H9 (cell line): ENCODE results near the gene ZHX3. TPM values are rescaled to one million over a fixed set of nuclear protein-coding genes. Genes with fewer than 3 reads are reported as not detected.

Source experiments
- DNase-seq: peaks from one replicate; pipeline ENCODE4 v3.0.0-alpha.2; 2017
- H2AFZ ChIP-seq: one replicate; pipeline ENCODE4 v1.6.1; 2013; ENCODE audit warnings: mild to moderate bottlenecking, low read length, control low read depth, moderate library complexity
- H2AK5ac ChIP-seq: 2 replicates; pipeline ENCODE4 v1.6.1; 2013; ENCODE audit warnings: low read length, control low read depth, mixed read lengths; ENCODE audit not compliant: insufficient read length
- H2BK120ac ChIP-seq: one replicate; pipeline ENCODE4 v1.6.1; 2013; ENCODE audit warnings: low read depth, mild to moderate bottlenecking, low read length, control low read depth, inconsistent platforms; ENCODE audit not compliant: poor library complexity, severe bottlenecking
- H2BK12ac ChIP-seq: 2 replicates; pipeline ENCODE4 v1.6.1; 2013; ENCODE audit warnings: low read length, control low read depth, mixed read lengths, low read depth; ENCODE audit not compliant: insufficient read length
- H2BK15ac ChIP-seq: 2 replicates; pipeline ENCODE4 v1.6.1; 2013; ENCODE audit warnings: low read depth, low read length, control low read depth
- H2BK20ac ChIP-seq: one replicate; pipeline ENCODE4 v1.6.1; 2013; ENCODE audit warnings: low read depth, mild to moderate bottlenecking, low read length, control low read depth, inconsistent platforms; ENCODE audit not compliant: poor library complexity, severe bottlenecking
- H2BK5ac ChIP-seq: 2 replicates; pipeline ENCODE4 v1.6.1; 2013; ENCODE audit warnings: low read length, control low read depth, mixed read lengths; ENCODE audit not compliant: insufficient read length
- H3K14ac ChIP-seq: 2 replicates; pipeline ENCODE4 v1.6.1; 2013; ENCODE audit warnings: low read length, control low read depth; ENCODE audit not compliant: insufficient read depth
- H3K18ac ChIP-seq: 2 replicates; pipeline ENCODE4 v1.6.1; 2013; ENCODE audit warnings: low read depth, mild to moderate bottlenecking, mixed read lengths, low read length, control low read depth; ENCODE audit not compliant: insufficient read length
- H3K23ac ChIP-seq: 2 replicates; pipeline ENCODE4 v1.6.1; 2013; ENCODE audit warnings: low read length, control low read depth, mixed read lengths, low read depth; ENCODE audit not compliant: insufficient read length
- H3K23me2 ChIP-seq: 2 replicates; pipeline ENCODE4 v1.6.1; 2013; ENCODE audit warnings: low read depth, mild to moderate bottlenecking, mixed read lengths, low read length, control low read depth; ENCODE audit not compliant: insufficient read length, poor library complexity, severe bottlenecking
- H3K27ac ChIP-seq: 2 replicates; pipeline ENCODE4 v1.5.1; 2013; ENCODE audit warnings: low read length, control low read depth, mixed read lengths, low read depth; ENCODE audit not compliant: insufficient read length
- H3K27me3 ChIP-seq: 2 replicates; pipeline ENCODE4 v1.6.1; 2013; ENCODE audit warnings: low read length, control low read depth, inconsistent platforms; ENCODE audit not compliant: insufficient read depth
- H3K4ac ChIP-seq: 2 replicates; pipeline ENCODE4 v1.6.1; 2013; ENCODE audit warnings: low read depth, mild to moderate bottlenecking, control low read depth, inconsistent platforms, low read length, moderate library complexity
- H3K4me1 ChIP-seq: 2 replicates; pipeline ENCODE4 v1.6.1; 2013; ENCODE audit warnings: low read length, control low read depth, inconsistent platforms; ENCODE audit not compliant: insufficient read depth
- H3K4me2 ChIP-seq: 2 replicates; pipeline ENCODE4 v1.6.1; 2013; ENCODE audit warnings: low read length, control low read depth, mixed read lengths; ENCODE audit not compliant: insufficient read length, insufficient read depth
- H3K56ac ChIP-seq: 2 replicates; pipeline ENCODE4 v1.6.1; 2013; ENCODE audit warnings: low read depth, mild to moderate bottlenecking, mixed read lengths, low read length, control low read depth; ENCODE audit not compliant: insufficient read length
- H3K79me1 ChIP-seq: 2 replicates; pipeline ENCODE4 v1.6.1; 2013; ENCODE audit warnings: low read depth, mild to moderate bottlenecking, moderate library complexity, low read length, control low read depth, inconsistent platforms; ENCODE audit not compliant: insufficient read depth, poor library complexity, severe bottlenecking
- H3K79me2 ChIP-seq: 2 replicates; pipeline ENCODE4 v1.6.1; 2013; ENCODE audit warnings: low read length, control low read depth, inconsistent platforms; ENCODE audit not compliant: insufficient read depth
- H3K9ac ChIP-seq: 2 replicates; pipeline ENCODE4 v1.6.1; 2013; ENCODE audit warnings: low read length, control low read depth, mixed read lengths; ENCODE audit not compliant: insufficient read length; ENCODE audit errors: extremely low read depth
- H3K9me3 ChIP-seq: one replicate; pipeline ENCODE4 v1.6.1; 2013; ENCODE audit warnings: low read depth, low read length, inconsistent platforms; ENCODE audit not compliant: control insufficient read depth
- H3T11ph ChIP-seq: one replicate; pipeline ENCODE4 v1.6.1; 2013; ENCODE audit warnings: mild to moderate bottlenecking, low read length, control low read depth, inconsistent platforms
- H4K20me1 ChIP-seq: one replicate; pipeline ENCODE4 v1.6.1; 2013; ENCODE audit not compliant: control insufficient read depth, insufficient read length, insufficient read depth
- H4K5ac ChIP-seq: 2 replicates; pipeline ENCODE4 v1.6.1; 2013; ENCODE audit warnings: low read depth, mild to moderate bottlenecking, mixed read lengths, low read length, control low read depth; ENCODE audit not compliant: insufficient read length
- H4K8ac ChIP-seq: replicated peaks from 2 replicates; pipeline ENCODE4 v1.6.1; 2013; ENCODE audit warnings: low read length, control low read depth, mixed read lengths, low read depth; ENCODE audit not compliant: insufficient read length
- H4K91ac ChIP-seq: 2 replicates; pipeline ENCODE4 v1.6.1; 2013; ENCODE audit warnings: low read depth, mild to moderate bottlenecking, moderate library complexity, mixed read lengths, low read length, control low read depth; ENCODE audit not compliant: insufficient read length
- H3K27ac Mint-ChIP-seq, 3 experiments: 2 replicates in 2 of 3; 3 replicates in 1 of 3; pipeline ENCODE4 v1.8.0; 2020 to 2021; ENCODE audit warnings: mixed read lengths in 3 of 3, mild to moderate bottlenecking in 1 of 3, moderate library complexity in 1 of 3
- H3K27me3 Mint-ChIP-seq: 2 replicates; pipeline ENCODE4 v1.8.0; 2021; ENCODE audit warnings: low read depth, mild to moderate bottlenecking, moderate library complexity, mixed read lengths
- H3K36me3 Mint-ChIP-seq, 3 experiments: 2 replicates in 2 of 3; 3 replicates in 1 of 3; pipeline ENCODE4 v1.8.0; 2020 to 2021; ENCODE audit warnings: low read depth in 3 of 3, mixed read lengths in 3 of 3; ENCODE audit not compliant: insufficient read depth in 1 of 3
- H3K4me1 Mint-ChIP-seq, 2 experiments: 2 replicates each; pipeline ENCODE4 v1.8.0; 2020; ENCODE audit warnings: mixed read lengths in 2 of 2
- H3K4me3 Mint-ChIP-seq, 2 experiments: 2 replicates in 1 of 2; 3 replicates in 1 of 2; pipeline ENCODE4 v1.8.0; 2020 to 2021; ENCODE audit warnings: mild to moderate bottlenecking in 2 of 2, mixed read lengths in 2 of 2, moderate library complexity in 1 of 2
- H3K9me3 Mint-ChIP-seq, 2 experiments: 2 replicates in 1 of 2; 3 replicates in 1 of 2; pipeline ENCODE4 v1.8.0; 2020; ENCODE audit warnings: mild to moderate bottlenecking in 2 of 2, mixed read lengths in 2 of 2, moderate library complexity in 1 of 2
- CTCF ChIP-seq: fragments of 200-600 bp; sonication (generic); conservative IDR thresholded peaks from 3 replicates; pipeline ENCODE4 v1.8.0; 2021; ENCODE audit warnings: antibody characterized with exemption, mild to moderate bottlenecking
- WGBS: extraction: QIAGEN DNeasy Blood & Tissue Kit; methylation state at CpG from one replicate; pipeline ENCODE4 v1.1.7; 2013; ENCODE audit warnings: missing lambda C conversion rate, low lambda C conversion rate, mixed read lengths; ENCODE audit not compliant: insufficient read length; ENCODE audit errors: extremely low coverage; 5-methylcytosine and 5-hydroxymethylcytosine counted together
- total RNA-seq: library from RNA; stranded (reverse); gene quantifications from 2 replicates; pipeline ENCODE4 v1.2.1, GENCODE V29; 2021

The ZHX3 gene
- total RNA-seq, 1 experiment from 2014 or later = 4.4 TPM

GRCh38 chr20:41306061-41306727 lies 11.3 kb downstream of the ZHX3 start:
- Histone ChIP-seq H3T11ph (no peak overlapping the region), H2BK5ac (no peak overlapping the region), H4K91ac (no peak overlapping the region), H3K9ac (no peak overlapping the region), H4K20me1 (no peaks in the 10 kb centered on the region), H3K79me2 (no peaks in the 10 kb centered on the region), H2BK20ac (no peak overlapping the region), H2BK15ac (no peak overlapping the region), H3K23ac (no peak overlapping the region), H3K79me1 (no peaks in the 10 kb centered on the region), H3K4me2 (no peak overlapping the region), H3K14ac (no peak overlapping the region), H2AK5ac (no peak overlapping the region), H4K8ac (no peak overlapping the region), H3K27ac (no peak overlapping the region), H2AFZ (no peak overlapping the region), H3K4me1 (no peaks in the 10 kb centered on the region; the same call in 1 of the 2 replicates), H3K56ac (no peak overlapping the region), H3K23me2 (no peaks in the 10 kb centered on the region), H3K27me3 (no peaks in the 10 kb centered on the region), H3K9me3 (no peaks in the 10 kb centered on the region), H2BK12ac (no peak overlapping the region), H3K18ac (no peak overlapping the region), H4K5ac (no peak overlapping the region), H2BK120ac (no peak overlapping the region), H3K4ac (no peak overlapping the region)
- no peak for TF ChIP-seq CTCF
- no peak overlapping the region for H3K4me3 Mint-ChIP-seq
- no peak overlapping the region for H3K27ac Mint-ChIP-seq
- no peaks in the 10 kb centered on the region for H3K9me3 Mint-ChIP-seq
- H3K36me3 Mint-ChIP-seq = no peaks in the 10 kb centered on the region
- peaks cover 15 to 22% of the 10 kb centered on the region in 2 experiments for H3K4me1 Mint-ChIP-seq
- no peak for DNase-seq
- H3K27me3 Mint-ChIP-seq = no peaks in the 10 kb centered on the region
- no CpG with 5 or more reads among the region's 5 CpGs for WGBS
